PC-3 (cell line): ENCODE measurements around the gene KRT3.

Source experiments
- EZH2 ChIP-seq: fragments of 300-600 bp; sonication (generic); IDR thresholded peaks from one replicate; pipeline ENCODE4 v1.6.1; 2017; ENCODE audit warnings: antibody characterized with exemption, mild to moderate bottlenecking, low read length; ENCODE audit not compliant: unreplicated experiment
- EZH2phosphoT487 ChIP-seq: fragments of 300-600 bp; sonication (generic); IDR thresholded peaks from 2 replicates; pipeline ENCODE4 v1.6.1; 2018; ENCODE audit warnings: mild to moderate bottlenecking, antibody characterized with exemption, low read length, borderline replicate concordance
- TF ChIP-seq, protein P1 (sequence below): fragments of 300-600 bp; sonication (generic); conservative IDR thresholded peaks from 2 replicates; pipeline ENCODE4 v1.5.1; 2017; ENCODE audit warnings: antibody characterized with exemption, low read depth, mild to moderate bottlenecking, low read length

GRCh38 chr12:52791271-52792184 is 4.4 kb downstream of the KRT3 start:
- TF ChIP-seq, protein P1, sequence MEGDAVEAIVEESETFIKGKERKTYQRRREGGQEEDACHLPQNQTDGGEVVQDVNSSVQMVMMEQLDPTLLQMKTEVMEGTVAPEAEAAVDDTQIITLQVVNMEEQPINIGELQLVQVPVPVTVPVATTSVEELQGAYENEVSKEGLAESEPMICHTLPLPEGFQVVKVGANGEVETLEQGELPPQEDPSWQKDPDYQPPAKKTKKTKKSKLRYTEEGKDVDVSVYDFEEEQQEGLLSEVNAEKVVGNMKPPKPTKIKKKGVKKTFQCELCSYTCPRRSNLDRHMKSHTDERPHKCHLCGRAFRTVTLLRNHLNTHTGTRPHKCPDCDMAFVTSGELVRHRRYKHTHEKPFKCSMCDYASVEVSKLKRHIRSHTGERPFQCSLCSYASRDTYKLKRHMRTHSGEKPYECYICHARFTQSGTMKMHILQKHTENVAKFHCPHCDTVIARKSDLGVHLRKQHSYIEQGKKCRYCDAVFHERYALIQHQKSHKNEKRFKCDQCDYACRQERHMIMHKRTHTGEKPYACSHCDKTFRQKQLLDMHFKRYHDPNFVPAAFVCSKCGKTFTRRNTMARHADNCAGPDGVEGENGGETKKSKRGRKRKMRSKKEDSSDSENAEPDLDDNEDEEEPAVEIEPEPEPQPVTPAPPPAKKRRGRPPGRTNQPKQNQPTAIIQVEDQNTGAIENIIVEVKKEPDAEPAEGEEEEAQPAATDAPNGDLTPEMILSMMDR: no peak
- no peak for TF ChIP-seq EZH2
- no peak for TF ChIP-seq EZH2phosphoT487
